ENCODE data around the gene PMS1. TPM values are rescaled to one million over a fixed set of nuclear protein-coding genes. Genes with fewer than 3 reads are reported as not detected.
A peak's percentile ranks its signal among the peaks of the same experiment; 100 is the strongest.

Gene PMS1
- total RNA-seq, 6 experiments from 2014 or later, result 18.9 to 22.8 (median 20.5) TPM

DNA sequence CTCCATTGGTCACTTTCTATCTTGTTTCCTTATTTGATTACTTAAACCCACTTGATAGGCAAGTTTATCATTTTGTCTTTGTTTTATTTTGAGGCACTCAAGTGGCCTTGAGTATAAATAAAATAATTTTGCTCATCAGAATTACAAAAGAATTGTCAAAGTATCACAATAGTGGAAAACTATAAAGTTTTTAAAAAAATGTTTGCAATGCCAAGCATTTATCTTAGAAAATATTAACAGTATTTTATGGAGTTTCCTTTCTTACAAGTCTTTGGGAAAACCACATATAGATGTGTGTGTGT, 14.7 kb downstream of the PMS1 start:
- no peak overlapping the region for H3K4me3 Mint-ChIP-seq
- peaks cover 10% of the 10 kb centered on the region for H3K36me3 Mint-ChIP-seq (ENCODE audit: low read depth)
- H3K9me3 Mint-ChIP-seq, result no peaks in the 10 kb centered on the region
- no peaks in the 10 kb centered on the region; the same call in 1 of the 2 replicates for H3K27me3 Mint-ChIP-seq (ENCODE audit: insufficient read depth)
- peak overlapping the region; percentile 58 for H3K27ac Mint-ChIP-seq
- H3K4me1 Mint-ChIP-seq (ENCODE audit: low read depth), result peaks cover 36% of the 10 kb centered on the region
- TF ChIP-seq, protein P1, sequence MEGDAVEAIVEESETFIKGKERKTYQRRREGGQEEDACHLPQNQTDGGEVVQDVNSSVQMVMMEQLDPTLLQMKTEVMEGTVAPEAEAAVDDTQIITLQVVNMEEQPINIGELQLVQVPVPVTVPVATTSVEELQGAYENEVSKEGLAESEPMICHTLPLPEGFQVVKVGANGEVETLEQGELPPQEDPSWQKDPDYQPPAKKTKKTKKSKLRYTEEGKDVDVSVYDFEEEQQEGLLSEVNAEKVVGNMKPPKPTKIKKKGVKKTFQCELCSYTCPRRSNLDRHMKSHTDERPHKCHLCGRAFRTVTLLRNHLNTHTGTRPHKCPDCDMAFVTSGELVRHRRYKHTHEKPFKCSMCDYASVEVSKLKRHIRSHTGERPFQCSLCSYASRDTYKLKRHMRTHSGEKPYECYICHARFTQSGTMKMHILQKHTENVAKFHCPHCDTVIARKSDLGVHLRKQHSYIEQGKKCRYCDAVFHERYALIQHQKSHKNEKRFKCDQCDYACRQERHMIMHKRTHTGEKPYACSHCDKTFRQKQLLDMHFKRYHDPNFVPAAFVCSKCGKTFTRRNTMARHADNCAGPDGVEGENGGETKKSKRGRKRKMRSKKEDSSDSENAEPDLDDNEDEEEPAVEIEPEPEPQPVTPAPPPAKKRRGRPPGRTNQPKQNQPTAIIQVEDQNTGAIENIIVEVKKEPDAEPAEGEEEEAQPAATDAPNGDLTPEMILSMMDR (IDR thresholded peaks at IDR 0.05), result peak; percentile 28; the same call in 1 of the 2 replicates
- no peak for DNase-seq

DNA sequence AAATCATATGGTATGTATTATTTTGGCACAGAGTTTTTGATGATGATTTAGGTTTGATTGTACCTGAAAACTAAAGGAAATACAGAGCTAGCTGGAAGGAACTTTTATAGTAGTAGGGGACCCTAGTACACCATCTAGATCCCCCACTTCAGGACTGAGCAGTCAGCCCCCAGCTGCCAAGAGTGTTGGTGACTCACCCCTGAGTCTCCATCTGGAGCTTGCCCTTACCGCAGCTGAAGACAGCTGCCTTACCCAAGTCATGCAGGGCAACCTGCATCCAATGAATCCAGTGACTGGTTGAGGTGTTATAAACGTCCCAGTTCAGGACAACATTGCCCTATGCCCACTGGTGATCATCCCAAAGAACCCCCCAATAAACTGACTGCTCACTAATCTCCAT, 15.3 kb downstream of the PMS1 start:
- peak overlapping the region; percentile 18 for H3K4me3 Mint-ChIP-seq
- peak; percentile 52 for DNase-seq
- H3K4me1 Mint-ChIP-seq (ENCODE audit: low read depth), result peaks cover 37% of the 10 kb centered on the region
- H3K9me3 Mint-ChIP-seq, result no peaks in the 10 kb centered on the region
- TF ChIP-seq, protein P1 (IDR thresholded peaks at IDR 0.05), result no peak
- peaks cover 10% of the 10 kb centered on the region for H3K36me3 Mint-ChIP-seq (ENCODE audit: low read depth)
- peak overlapping the region; percentile 58 for H3K27ac Mint-ChIP-seq
- H3K27me3 Mint-ChIP-seq (ENCODE audit: insufficient read depth), result no peaks in the 10 kb centered on the region

DNA sequence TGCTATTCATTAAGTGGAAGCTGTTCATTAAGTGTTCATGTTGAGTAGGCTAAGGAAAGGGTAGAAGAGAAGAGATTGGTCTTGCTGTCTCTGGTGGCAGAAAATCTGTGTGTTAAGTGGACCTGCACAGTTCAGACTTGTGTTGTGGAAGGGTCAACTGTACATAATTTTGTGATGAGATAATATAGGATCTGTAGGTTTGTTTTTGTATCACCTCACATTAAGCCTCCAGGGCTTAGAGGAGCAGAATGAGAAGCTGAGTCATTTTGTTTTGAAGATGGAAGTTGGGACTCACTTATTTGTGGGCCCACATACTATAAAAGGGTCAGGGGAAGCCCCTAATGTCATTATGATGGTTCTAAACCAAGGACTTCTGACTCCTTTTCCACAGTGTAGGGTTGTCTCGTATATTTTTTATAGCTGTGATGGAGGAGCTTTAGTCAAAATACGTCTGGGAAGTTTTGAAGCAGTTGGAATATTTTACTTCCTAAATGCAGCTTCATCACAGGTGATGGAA, 18.2 kb downstream of the PMS1 start:
- peaks cover 12% of the 10 kb centered on the region for H3K36me3 Mint-ChIP-seq (ENCODE audit: low read depth)
- H3K4me1 Mint-ChIP-seq (ENCODE audit: low read depth), result peaks cover 42% of the 10 kb centered on the region
- no peak for DNase-seq
- peak overlapping the region; percentile 17; the same call in 1 of the 2 replicates for H3K27ac Mint-ChIP-seq
- H3K9me3 Mint-ChIP-seq, result no peaks in the 10 kb centered on the region
- TF ChIP-seq, protein P1 (IDR thresholded peaks at IDR 0.05), result no peak
- no peaks in the 10 kb centered on the region for H3K27me3 Mint-ChIP-seq (ENCODE audit: insufficient read depth)
- H3K4me3 Mint-ChIP-seq, result no peak overlapping the region

DNA sequence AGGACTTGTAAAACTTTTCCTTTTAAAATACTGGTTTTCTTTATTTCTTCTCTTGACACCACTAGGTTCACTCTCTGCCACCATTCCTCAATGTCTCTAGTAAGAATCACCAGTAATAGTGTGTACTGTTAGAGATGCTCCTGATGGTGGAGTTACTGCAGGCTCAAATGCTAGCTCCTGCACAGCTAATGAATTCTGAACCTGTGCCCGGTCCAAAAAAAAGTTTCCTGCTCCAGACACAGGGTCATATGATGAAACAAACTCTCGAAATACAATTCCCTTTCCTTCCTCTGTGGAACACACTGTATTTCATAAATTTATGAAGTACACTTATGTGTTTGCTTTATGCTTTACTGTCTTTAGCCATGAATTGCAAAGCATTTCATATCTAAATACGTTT, 19.2 kb downstream of the PMS1 start:
- no peak for DNase-seq
- no peaks in the 10 kb centered on the region for H3K27me3 Mint-ChIP-seq (ENCODE audit: insufficient read depth)
- H3K9me3 Mint-ChIP-seq, result no peaks in the 10 kb centered on the region
- no peak overlapping the region for H3K27ac Mint-ChIP-seq
- H3K4me1 Mint-ChIP-seq (ENCODE audit: low read depth), result peaks cover 35% of the 10 kb centered on the region
- no peak overlapping the region for H3K4me3 Mint-ChIP-seq
- TF ChIP-seq, protein P1 (IDR thresholded peaks at IDR 0.05), result no peak
- H3K36me3 Mint-ChIP-seq (ENCODE audit: low read depth), result peaks cover 18% of the 10 kb centered on the region

DNA sequence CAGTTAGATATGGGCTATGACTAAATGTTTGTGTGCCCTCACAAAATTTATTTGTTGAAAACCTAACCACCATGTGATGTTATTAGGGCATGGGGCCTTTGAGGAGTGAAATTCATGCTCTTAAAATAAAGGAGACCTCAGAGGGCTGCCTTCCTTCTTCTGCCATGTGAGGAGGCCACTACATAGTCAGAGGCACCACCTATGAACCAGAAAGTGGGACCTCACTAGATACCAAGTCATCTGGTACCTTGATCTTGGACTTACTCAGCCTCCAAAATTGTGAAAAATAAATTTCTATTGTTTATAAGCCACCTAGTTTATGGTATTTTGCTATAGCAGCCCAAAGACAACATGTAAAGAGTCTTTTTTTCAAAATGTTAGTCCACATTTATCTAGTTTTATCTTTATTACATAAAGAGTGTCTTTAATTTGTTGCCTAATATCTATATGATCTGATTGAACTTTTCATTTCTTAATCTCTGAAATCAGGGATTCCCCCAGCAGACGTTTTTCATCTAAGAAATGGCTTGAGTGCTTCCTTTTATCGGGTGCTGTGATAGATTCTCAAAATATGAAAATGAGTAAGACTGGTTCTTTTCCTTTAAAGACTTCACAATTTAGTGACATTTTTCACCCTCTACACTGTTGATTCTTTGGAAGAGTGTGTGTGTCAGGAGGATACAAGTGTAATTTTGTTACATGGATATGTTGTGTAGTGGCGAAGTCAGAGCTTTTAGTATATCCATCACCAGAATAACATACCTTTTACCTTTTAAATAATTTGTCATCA, 34.2 kb downstream of the PMS1 start:
- TF ChIP-seq, protein P1 (IDR thresholded peaks at IDR 0.05), result no peak
- peak overlapping the region; percentile 61; the same call in 1 of the 2 replicates for H3K27ac Mint-ChIP-seq
- H3K4me1 Mint-ChIP-seq (ENCODE audit: low read depth), result peaks cover 34% of the 10 kb centered on the region
- no peaks in the 10 kb centered on the region for H3K27me3 Mint-ChIP-seq (ENCODE audit: insufficient read depth)
- DNase-seq, result no peak
- H3K4me3 Mint-ChIP-seq, result no peak overlapping the region
- peaks cover 11% of the 10 kb centered on the region for H3K9me3 Mint-ChIP-seq
- peaks cover 57% of the 10 kb centered on the region for H3K36me3 Mint-ChIP-seq (ENCODE audit: low read depth)

Measured in HFFc6 (cell line).